OCI-LY3 (cell line): ENCODE data around the gene MEF2C.

Source experiments
- H2AFZ ChIP-seq: fragments of 200-600, 300-600 bp; shearing (Covaris generic); 2 replicates; pipeline ENCODE4 v1.6.0; 2014; ENCODE audit warnings: antibody characterized with exemption, low read depth, low read length
- H3K27ac ChIP-seq: fragments of 200-600, 300-600 bp; sonication (generic); 2 replicates; pipeline ENCODE4 v1.5.1; 2014; ENCODE audit warnings: mild to moderate bottlenecking, low read length, moderate library complexity, mixed read lengths
- H3K27me3 ChIP-seq: fragments of 200-600, 300-600 bp; sonication (generic); 2 replicates; pipeline ENCODE4 v1.6.1; 2014; ENCODE audit warnings: low read depth, low read length, mixed read lengths
- H3K36me3 ChIP-seq: fragments of 200-600, 300-600 bp; sonication (generic); replicated peaks from 2 replicates; pipeline ENCODE3; 2014; ENCODE audit warnings: low read depth, low read length, mixed read lengths
- H3K4me1 ChIP-seq: fragments of 300-600, 200-600 bp; sonication (generic); 2 replicates; pipeline ENCODE4 v1.6.1; 2014; ENCODE audit warnings: low read length, mixed read lengths
- H3K4me2 ChIP-seq: fragments of 200-600, 300-600 bp; sonication (generic); 2 replicates; pipeline ENCODE4 v1.6.1; 2014; ENCODE audit warnings: low read length, mixed read lengths
- H3K4me3 ChIP-seq: fragments of 300-600, 200-600 bp; sonication (generic); 2 replicates; pipeline ENCODE4 v1.5.1; 2014; ENCODE audit warnings: antibody characterized with exemption, mild to moderate bottlenecking, low read length, moderate library complexity
- H3K79me2 ChIP-seq: fragments of 300-600, 200-600 bp; shearing (Covaris generic); 2 replicates; pipeline ENCODE4 v1.6.1; 2014; ENCODE audit warnings: mild to moderate bottlenecking, low read length, mixed read lengths
- H3K9ac ChIP-seq: fragments of 300-600, 200-600 bp; shearing (Covaris generic); 2 replicates; pipeline ENCODE4 v1.6.0; 2014; ENCODE audit warnings: mild to moderate bottlenecking, low read length, moderate library complexity
- H3K9me3 ChIP-seq: fragments of 200-600, 300-600 bp; shearing (Covaris generic); 2 replicates; pipeline ENCODE4 v1.6.1; 2014; ENCODE audit warnings: low read length, mixed read lengths; ENCODE audit not compliant: insufficient read depth
- H4K20me1 ChIP-seq: fragments of 200-600, 300-600 bp; sonication (generic); 2 replicates; pipeline ENCODE4 v1.6.1; 2016; ENCODE audit warnings: low read length, mixed read lengths; ENCODE audit not compliant: insufficient read depth
- CTCF ChIP-seq: fragments of 200-600, 300-600 bp; sonication (generic); IDR thresholded peaks from 2 replicates; pipeline ENCODE4 v1.5.1; 2014; ENCODE audit warnings: antibody characterized with exemption, low read length, low read depth
- EZH2phosphoT487 ChIP-seq: fragments of 200-600 bp; shearing (Covaris generic); IDR thresholded peaks from 2 replicates; pipeline ENCODE4 v1.6.1; 2018; ENCODE audit warnings: antibody characterized with exemption, mixed run types, low read depth

MEF2C gene

GRCh38 chr5:88772047-88772446 is 110.9 kb downstream of the MEF2C start:
- Histone ChIP-seq H2AFZ (no peak overlapping the region), H3K79me2 (peaks cover 36% of the 10 kb centered on the region), H3K36me3 (peaks cover 78% of the 10 kb centered on the region), H3K9ac (no peak overlapping the region), H3K27ac (no peak overlapping the region), H3K4me3 (no peak overlapping the region), H3K9me3 (peaks cover 21% of the 10 kb centered on the region; the same call in 1 of the 2 replicates), H3K4me2 (no peak overlapping the region), H3K27me3 (no peaks in the 10 kb centered on the region), H4K20me1 (no peaks in the 10 kb centered on the region), H3K4me1 (peaks cover 23% of the 10 kb centered on the region)
- TF ChIP-seq CTCF, result no peak
- no peak for TF ChIP-seq EZH2phosphoT487

- peaks cover 73% of the 10 kb centered on the region for H3K36me3 ChIP-seq
- TF ChIP-seq EZH2phosphoT487 (no peak), CTCF (no peak)
- H3K27me3 ChIP-seq, result no peaks in the 10 kb centered on the region
- H3K9ac ChIP-seq, result no peak overlapping the region
- H2AFZ ChIP-seq, result no peak overlapping the region
- H3K79me2 ChIP-seq, result peaks cover 39% of the 10 kb centered on the region
- no peak overlapping the region for H3K4me3 ChIP-seq
- peaks cover 21% of the 10 kb centered on the region; the same call in 1 of the 2 replicates for H3K9me3 ChIP-seq
- H3K27ac ChIP-seq, result peak overlapping the region; percentile 54
- no peaks in the 10 kb centered on the region for H4K20me1 ChIP-seq
- peak overlapping the region; percentile 13; the same call in 1 of the 2 replicates for H3K4me2 ChIP-seq
- H3K4me1 ChIP-seq, result peaks cover 29% of the 10 kb centered on the region
Observed at GRCh38 chr5:88770276-88771257, 112.4 kb downstream of the MEF2C start.

GRCh38 chr5:88769165-88769564 is 113.8 kb downstream of the MEF2C start:
- Histone ChIP-seq H3K9me3 (peaks cover 21% of the 10 kb centered on the region; the same call in 1 of the 2 replicates), H3K27me3 (no peaks in the 10 kb centered on the region), H2AFZ (no peak overlapping the region), H3K79me2 (peaks cover 45% of the 10 kb centered on the region), H3K4me1 (peaks cover 29% of the 10 kb centered on the region), H4K20me1 (no peaks in the 10 kb centered on the region), H3K4me2 (no peak overlapping the region), H3K27ac (no peak overlapping the region), H3K36me3 (peaks cover 73% of the 10 kb centered on the region), H3K9ac (no peak overlapping the region), H3K4me3 (no peak overlapping the region)
- TF ChIP-seq CTCF, result no peak
- no peak for TF ChIP-seq EZH2phosphoT487

- Histone ChIP-seq H3K36me3 (peaks cover 69% of the 10 kb centered on the region), H4K20me1 (no peaks in the 10 kb centered on the region), H3K27me3 (no peaks in the 10 kb centered on the region), H3K9ac (no peak overlapping the region), H2AFZ (no peak overlapping the region), H3K27ac (no peak overlapping the region), H3K4me2 (no peak overlapping the region), H3K4me3 (no peak overlapping the region), H3K9me3 (peaks cover 21% of the 10 kb centered on the region; the same call in 1 of the 2 replicates), H3K79me2 (peaks cover 52% of the 10 kb centered on the region), H3K4me1 (peaks cover 35% of the 10 kb centered on the region)
- TF ChIP-seq CTCF, result no peak
- no peak for TF ChIP-seq EZH2phosphoT487
Observed at GRCh38 chr5:88768411-88768810, 114.6 kb downstream of the MEF2C start.
